Activated CD4-positive, alpha-beta T cell treated with anti-CD3 and anti-CD28 coated beads for 48 hours (primary cell): ENCODE results near the gene EPGN.

Source experiments
- DNase-seq: peaks from one replicate; pipeline ENCODE4 v3.0.0-alpha.2; 2020

Gene EPGN

DNA sequence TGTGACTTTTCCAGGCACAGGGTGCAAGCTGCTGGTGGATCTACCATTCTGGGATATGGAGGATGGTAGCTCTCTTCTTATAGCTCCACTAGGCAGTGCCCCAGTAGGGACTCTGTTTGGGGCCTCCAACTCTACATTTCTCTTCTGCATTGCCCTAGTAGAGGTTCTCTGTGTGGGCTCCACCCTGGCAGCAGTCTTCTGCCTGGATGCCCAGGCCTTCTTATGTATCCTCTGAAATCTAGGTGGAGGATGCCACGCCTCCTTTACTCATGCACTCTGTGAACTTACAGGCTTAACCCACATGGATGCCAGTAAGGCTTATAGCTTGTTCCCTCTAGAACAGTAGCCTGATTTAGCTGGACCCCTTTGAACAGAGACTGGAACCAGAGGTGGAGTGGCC, 35.8 kb downstream of the EPGN start:
- no peak for DNase-seq

DNA sequence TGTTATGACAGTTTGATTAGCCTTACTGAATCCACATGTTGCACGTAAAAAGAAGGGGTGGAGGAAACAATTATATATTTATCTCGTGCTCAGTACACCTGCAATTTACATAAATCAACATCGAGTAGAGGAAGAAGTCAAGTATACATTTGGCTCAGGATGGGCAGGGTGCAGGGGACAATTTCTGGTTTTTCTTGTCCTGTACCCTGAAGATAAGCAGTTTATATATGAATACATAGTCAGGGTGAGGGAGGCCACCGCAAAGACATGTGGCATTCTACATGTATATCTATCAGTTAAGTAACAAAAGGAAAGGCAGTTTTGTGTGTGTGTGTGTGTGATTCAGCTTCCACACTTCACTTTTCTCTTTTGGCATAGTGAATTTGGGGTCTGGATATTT, 45.6 kb downstream of the EPGN start:
- no peak for DNase-seq

GRCh38 chr4:74357965-74358364, 49.7 kb downstream of the EPGN start:
- DNase-seq: no peak

DNA sequence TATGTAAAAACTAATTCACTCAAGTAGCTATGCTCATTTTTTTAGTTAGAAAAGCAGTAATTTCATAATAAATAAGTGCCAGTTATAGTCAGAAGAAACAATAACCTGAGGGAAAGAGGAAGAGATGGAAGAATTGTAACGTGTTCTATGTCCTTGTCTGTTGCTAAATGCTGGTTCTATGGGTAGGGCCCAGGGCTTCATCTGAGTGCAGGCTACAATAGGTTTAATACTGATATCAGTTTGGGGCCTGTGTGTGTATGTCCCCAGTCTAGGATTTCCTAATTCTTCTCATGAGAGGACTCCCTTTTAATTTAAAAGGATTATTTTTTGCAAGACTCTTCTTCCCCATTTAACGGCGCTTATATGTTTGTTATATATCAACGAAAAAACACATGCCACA, 53.4 kb downstream of the EPGN start:
- no peak for DNase-seq

DNA sequence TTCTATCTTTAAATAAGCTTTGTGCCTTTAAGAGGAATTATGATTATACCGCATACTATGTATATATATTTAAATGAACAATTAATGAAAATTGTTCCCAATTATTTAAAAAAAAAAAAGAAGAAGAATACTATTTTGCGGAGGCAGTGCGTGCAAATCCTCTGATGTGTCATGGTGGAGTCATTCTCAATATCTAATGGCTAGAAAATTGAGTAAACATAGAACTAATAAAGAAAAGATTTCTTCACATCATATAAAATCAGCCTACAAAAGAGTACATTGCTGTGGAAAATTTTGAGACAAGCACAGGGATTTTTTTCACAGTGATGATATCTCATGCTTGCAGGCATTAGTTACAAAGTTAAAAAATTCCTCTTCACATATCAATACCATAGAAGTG, 54.1 kb downstream of the EPGN start:
- no peak for DNase-seq

DNA sequence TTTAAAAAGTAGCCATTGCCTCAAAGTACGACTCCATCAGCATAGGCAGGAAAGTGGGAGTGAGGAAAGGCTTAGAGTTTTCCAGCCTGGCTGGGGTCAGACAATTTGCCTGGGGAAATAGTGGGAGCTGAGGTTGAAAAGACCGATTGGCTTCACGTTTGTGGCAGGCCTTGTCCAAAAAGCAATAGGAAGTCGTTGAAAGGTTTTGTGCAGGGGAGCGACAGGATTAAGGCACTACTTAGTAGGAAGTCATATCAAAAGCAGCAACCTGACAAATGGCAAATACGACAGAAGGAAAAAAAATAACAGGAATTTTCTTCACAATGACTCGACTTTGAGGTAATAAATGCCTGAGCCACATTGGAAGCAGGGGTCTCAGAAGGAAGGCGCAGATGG, 56.0 kb downstream of the EPGN start:
- no peak for DNase-seq

GRCh38 chr4:74364652-74365491, 56.6 kb downstream of the EPGN start, which contains the start of gene EREG:
Gene EREG (plus strand): TSS chr4:74365145. CDS start chr4:74365309, 164 bp downstream.
- peak; percentile 34 for DNase-seq

DNA sequence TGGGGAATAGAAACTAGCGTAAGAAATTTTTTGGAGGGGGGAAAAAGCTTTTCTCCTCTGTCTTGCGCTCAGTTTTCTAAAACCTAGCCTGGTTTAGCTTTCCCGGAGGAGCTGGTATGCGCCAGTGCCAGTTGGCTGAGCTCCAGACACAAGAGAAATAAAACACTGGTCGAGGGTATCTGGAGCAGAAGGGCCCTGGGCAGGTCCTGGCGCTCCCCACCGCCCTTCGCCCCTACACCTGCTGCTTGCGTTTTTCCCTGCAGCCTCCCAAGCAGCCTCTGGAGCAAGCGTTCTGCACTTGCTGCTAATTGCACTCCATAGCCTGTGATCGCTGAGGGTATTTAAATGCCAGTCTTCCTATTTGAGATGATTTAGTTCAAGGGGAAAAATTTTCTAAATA, 57.5 kb downstream of the EPGN start:
- DNase-seq: no peak
